Activated CD8-positive, alpha-beta memory T cell treated with anti-CD3 and anti-CD28 coated beads, Interleukin-2, amount 50 U/mL, for 1 hour (primary cell): ENCODE measurements around the gene ATRN.

ENCODE experiments used
- DNase-seq: peaks from one replicate; pipeline ENCODE4 v3.0.0-alpha.2; 2020; ENCODE audit errors: extremely low read depth

Gene ATRN

GRCh38 chr20:3658019-3658715 lies 187.3 kb downstream of the ATRN start:
- DNase-seq: no peak

GRCh38 chr20:3658716-3659491 lies 188.1 kb downstream of the ATRN start:
- no peak for DNase-seq

- DNase-seq: no peak
These were observed 188.9 kb downstream of the ATRN start for GRCh38 chr20:3659492-3660261.

DNA sequence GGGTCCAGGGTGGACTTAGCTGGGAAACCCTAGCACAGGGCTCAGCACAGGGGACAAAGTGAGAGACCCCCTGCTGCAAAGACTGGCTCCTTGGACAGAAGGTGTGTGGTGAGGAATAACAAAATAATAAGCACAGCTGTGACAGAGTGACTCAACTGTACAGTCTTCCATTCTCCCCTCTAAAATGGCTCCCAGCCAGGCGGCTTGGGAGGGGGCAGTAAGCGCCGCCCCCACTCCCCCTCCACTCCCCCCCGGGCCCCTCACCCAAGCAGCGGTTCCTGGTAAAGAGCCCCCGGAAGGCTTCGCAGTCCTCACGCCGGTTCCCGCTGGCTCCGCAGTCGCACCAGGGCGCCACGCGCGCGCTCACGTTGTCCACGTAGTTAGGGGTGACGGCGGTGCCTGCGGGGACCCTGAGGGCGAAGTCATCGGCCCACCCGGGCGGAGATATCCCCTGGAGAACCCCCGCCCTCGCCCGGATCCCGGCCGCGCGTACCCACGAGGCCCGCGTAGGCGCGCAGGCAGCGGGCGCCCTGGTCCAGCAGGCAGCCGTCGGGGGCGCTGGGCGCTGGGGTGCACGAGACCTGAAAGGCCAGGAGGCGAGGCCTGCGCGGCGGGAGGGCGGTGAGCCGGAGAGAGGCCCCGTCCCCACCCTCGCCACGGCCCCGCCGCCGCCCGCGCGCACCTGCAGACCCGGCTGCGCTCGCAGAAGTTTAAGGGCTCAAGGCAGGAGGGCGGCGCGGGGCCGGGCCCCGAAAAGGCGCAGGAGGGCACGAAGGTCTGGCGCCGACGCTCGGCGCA lies 189.6 kb downstream of the ATRN start:
- DNase-seq: no peak

GRCh38 chr20:3661060-3661813 lies 190.4 kb downstream of the ATRN start:
- no peak for DNase-seq

DNA sequence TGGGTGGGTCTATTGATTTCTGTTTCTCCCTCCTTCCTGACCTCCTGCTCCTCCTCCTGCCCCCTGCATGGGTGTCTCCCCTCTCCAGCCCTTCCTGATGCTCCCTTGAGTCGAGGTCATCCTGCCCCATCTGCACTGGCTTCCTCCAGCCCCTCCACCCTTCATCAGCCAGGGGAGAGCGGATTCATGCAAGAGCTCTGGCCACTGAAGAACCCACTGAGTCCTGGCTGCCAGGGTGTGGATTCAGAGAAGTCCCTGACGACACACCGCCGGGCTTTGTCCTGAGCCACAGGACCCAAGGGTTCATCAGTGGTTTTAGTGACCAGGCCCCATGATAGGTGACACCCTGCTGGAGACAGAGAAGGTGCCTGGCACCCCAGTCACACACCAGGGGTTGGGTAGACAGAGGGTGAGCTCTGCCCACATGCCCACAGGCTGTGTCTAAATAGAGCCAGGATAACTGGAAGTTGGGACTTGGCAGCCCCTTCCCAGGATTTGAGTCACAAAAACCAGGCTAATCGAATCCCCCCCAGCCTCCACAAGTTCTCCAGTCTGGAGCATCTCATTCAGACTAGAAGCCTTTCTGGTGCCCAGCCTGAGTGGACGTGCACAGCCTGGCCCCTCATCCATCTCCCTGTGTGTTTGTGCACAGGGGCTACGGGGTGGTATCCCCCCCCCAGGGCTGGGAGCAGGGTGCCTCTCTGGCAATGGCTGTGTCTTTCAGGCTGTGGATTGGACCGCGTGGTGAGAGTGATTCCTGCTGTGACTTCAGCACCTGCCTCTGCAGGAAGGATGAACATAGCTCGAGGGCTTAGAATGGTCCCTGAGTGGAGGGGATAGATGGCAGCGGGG lies 191.2 kb downstream of the ATRN start:
- no peak for DNase-seq

- no peak for DNase-seq
These were observed 192.3 kb downstream of the ATRN start, which contains the start of gene GFRA4 for GRCh38 chr20:3663031-3663701. GFRA4 (minus strand) TSS chr20:3663399; CDS start chr20:3663399, 0 bp downstream.

DNA sequence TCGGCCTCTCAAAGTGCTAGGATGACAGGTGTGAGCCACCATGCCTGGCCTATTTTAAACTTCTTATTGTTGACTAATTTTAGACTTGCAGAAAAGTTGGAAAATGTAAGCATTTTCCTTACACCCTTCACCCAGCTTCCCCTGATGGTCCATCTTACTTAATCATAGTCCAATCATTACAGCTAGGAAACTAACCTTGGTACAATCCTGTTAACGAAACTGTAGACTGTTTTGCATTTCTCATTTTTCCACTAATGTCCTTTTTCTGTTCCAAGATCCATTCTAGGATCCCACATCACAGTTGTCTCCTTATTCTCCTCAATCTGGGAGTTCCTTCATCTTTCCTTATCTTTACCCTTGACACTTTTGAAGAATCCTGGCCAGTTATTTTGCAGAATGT lies 193.0 kb downstream of the ATRN start:
- DNase-seq: no peak

DNA sequence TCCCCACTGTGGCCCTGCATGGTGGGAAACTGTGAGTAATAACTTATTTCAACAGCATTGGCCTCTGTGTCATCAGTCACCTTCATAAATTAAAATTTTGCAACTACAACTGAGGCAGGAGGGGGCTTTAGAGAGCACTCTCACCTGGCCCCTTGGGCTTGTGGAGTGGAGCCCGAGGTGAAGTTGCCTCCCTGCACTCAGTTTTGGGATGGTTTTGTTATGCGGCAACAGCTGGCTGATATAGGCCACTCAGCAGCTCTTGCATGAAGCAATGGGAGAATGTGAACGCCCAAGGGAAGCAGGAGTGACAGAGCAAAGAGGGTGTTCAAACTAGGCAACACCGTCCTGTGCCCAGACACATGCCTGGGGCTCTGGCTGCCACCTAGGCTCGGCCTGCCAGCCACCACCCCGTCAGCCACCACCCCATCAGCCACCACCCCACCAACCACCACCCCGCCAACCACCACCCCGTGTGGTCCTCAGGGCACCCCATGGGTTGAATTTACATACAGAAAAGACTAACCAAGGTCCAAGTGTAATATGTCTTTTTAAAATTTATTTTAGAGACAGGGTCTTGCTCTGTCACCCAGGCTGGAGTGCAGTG lies 196.7 kb downstream of the ATRN start:
- no peak for DNase-seq

- no peak for DNase-seq
These were observed 199.0 kb downstream of the ATRN start for GRCh38 chr20:3669710-3670367.

- DNase-seq: no peak
These were observed 199.7 kb downstream of the ATRN start for GRCh38 chr20:3670511-3670910.

DNA sequence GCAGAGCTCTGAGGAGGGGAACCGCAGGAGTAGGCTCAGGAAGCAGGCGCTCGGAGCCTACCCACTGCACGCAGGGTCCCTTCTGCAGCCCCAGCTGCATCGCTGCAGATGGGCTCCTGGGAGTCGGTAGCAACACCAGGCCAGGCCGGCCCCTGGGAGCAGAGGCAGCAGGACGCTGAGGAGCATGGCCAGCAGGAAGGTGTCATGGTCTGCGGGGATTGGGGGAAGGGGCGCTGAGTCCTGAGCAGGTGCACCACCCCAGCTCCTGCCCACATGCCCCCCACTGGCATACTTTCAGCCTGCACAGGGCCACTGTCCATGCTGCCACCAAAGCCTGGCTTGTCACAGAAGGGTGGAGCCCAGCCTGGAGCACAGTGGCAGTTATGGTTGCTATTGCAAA lies 200.1 kb downstream of the ATRN start:
- DNase-seq: no peak

- no peak for DNase-seq
These were observed 201.2 kb downstream of the ATRN start for GRCh38 chr20:3671986-3672546.

DNA sequence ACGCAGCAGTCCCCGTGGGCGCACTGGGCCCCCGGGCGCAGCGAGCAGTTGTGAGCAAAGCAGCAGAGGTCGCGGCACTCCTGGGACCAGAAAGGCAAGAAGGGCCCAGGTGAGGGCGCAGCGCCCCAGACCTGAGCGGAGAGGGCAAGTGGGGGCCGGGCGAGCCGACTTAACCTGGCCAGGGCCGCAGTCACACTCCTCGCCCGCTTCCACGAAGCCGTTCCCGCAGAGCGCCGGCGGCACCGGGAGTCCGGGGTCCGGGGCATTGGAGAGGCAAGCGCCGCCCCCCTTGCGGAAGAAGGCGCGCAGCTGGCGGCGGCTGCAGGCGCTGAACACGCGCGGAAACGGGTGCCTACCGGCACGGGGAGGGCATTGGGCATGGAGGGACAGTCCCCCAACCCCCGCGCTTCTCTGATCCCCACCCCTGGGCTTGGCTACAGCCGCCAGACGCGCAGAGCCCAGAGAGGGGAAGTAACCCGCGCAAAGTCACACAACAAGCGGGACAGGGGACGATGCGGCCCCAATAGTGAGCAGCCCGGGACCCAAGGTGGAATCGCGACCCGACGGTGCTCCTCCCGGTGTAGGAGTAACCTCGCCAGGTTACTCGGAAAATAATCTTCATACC lies 201.8 kb downstream of the ATRN start:
- DNase-seq: no peak

GRCh38 chr20:3673221-3674070 lies 202.6 kb downstream of the ATRN start:
- DNase-seq: no peak

- no peak for DNase-seq
These were observed 203.6 kb downstream of the ATRN start for GRCh38 chr20:3674447-3674846.
